ENCODE measurements around the gene DDX20. TPM values are rescaled to one million over a fixed set of nuclear protein-coding genes. Genes with fewer than 3 reads are reported as not detected.

The DDX20 gene
- total and polyA plus RNA-seq, 2 of the 8 experiments (the other 6 are each of a cell fraction or from before 2014, with no cell fraction given): 7.5 to 24.7 TPM

- Histone ChIP-seq H2BK12ac (ENCODE audit: low read depth, low read length) (no peak overlapping the region), H3K4me2 (ENCODE audit: insufficient read depth in 1 of 2, low read depth in 2 of 2, low read length in 2 of 2) (no peak overlapping the region), H3K36me3 (ENCODE audit: control insufficient read depth in 2 of 4, insufficient read depth in 4 of 4, low read length in 3 of 4) (no peaks in the 10 kb centered on the region), H3K56ac (replicated peaks; ENCODE audit: insufficient read length, low read depth, low read length) (no peak overlapping the region), H3K9ac (replicated peaks in 1 of 4; ENCODE audit: extremely low read depth in 1 of 4, low read depth in 3 of 4, low read length in 3 of 4) (no peak overlapping the region), H3K4ac (replicated peaks; ENCODE audit: insufficient read length, low read depth, low read length) (no peak overlapping the region), H3K23me2 (ENCODE audit: low read depth, low read length) (no peaks in the 10 kb centered on the region), H4K91ac (replicated peaks; ENCODE audit: insufficient read length, low read length) (no peak overlapping the region), H4K20me1 (replicated peaks in 1 of 2; ENCODE audit: control insufficient read depth in 1 of 2, insufficient read depth in 2 of 2, low read length in 2 of 2) (no peaks in the 10 kb centered on the region), H3K18ac (ENCODE audit: extremely low read depth, low read length) (no peak overlapping the region), H2AK5ac (ENCODE audit: low read depth, low read length) (no peak overlapping the region), H3K4me3 (ENCODE audit: extremely low read depth in 1 of 4, insufficient read depth in 2 of 4, low read depth in 3 of 4, low read length in 4 of 4) (no peak overlapping the region), H3K9me3 (ENCODE audit: insufficient read depth in 2 of 2, low read depth in 1 of 2, low read length in 1 of 2) (no peaks in the 10 kb centered on the region), H2BK15ac (ENCODE audit: low read length) (no peak overlapping the region; the same call in 1 of the 2 replicates), H2BK120ac (replicated peaks; ENCODE audit: low read depth, low read length) (no peak overlapping the region), H4K8ac (ENCODE audit: extremely low read depth, insufficient read depth, low read length) (no peak overlapping the region), H3K79me1 (ENCODE audit: low read depth, low read length) (no peaks in the 10 kb centered on the region), H3K23ac (ENCODE audit: insufficient read length) (no peak overlapping the region), H4K5ac (ENCODE audit: insufficient read length, low read depth, low read length) (no peak overlapping the region), H2BK20ac (ENCODE audit: low read length) (no peak overlapping the region), H2BK5ac (ENCODE audit: low read depth, low read length) (no peak overlapping the region), H3K27me3 (replicated peaks in 1 of 4; ENCODE audit: control insufficient read depth in 3 of 4, extremely low read depth in 1 of 4, insufficient read depth in 3 of 4, low read length in 3 of 4) (peaks cover 0 to 6% (median 3%) of the 10 kb centered on the region in 4 experiments; a peak in 3 of 7 replicates), H2AFZ (ENCODE audit: low read length) (no peak overlapping the region), H3K14ac (ENCODE audit: insufficient read length) (no peak overlapping the region), H3K79me2 (ENCODE audit: control insufficient read depth in 1 of 2, insufficient read depth in 2 of 2, low read length in 2 of 2) (no peaks in the 10 kb centered on the region), H3K27ac (ENCODE audit: low read depth, low read length) (no peak overlapping the region), H3K4me1 (replicated peaks in 1 of 4; ENCODE audit: control insufficient read depth in 3 of 4, insufficient read depth in 4 of 4, low read length in 3 of 4) (peaks cover 0 to 3% (median 2%) of the 10 kb centered on the region in 4 experiments; a peak in 5 of 7 replicates)
- FAIRE-seq: no peak
- TF ChIP-seq SRF (IDR thresholded peaks at IDR 0.05; ENCODE audit: low read depth, low read length) (no peak), PHF8 (conservative IDR thresholded peaks at IDR 0.05; ENCODE audit: low read depth, low read length) (no peak), SP2 (IDR thresholded peaks at IDR 0.05; ENCODE audit: low read length) (no peak), NANOG (IDR thresholded peaks at IDR 0.05; ENCODE audit: insufficient read depth, low read depth, low read length, poor library complexity, severe bottlenecking) (no peak), RFX5 (IDR thresholded peaks at IDR 0.05; ENCODE audit: borderline replicate concordance, low read depth, low read length) (no peak), KDM5A (IDR thresholded peaks at IDR 0.05; ENCODE audit: low read length) (no peak), JUND (IDR thresholded peaks at IDR 0.05; ENCODE audit: low read length) (no peak), RNF2 (IDR thresholded peaks at IDR 0.05; ENCODE audit: borderline replicate concordance, low read depth, low read length, missing control alignments, poor library complexity, severe bottlenecking) (no peak), SIRT6 (IDR thresholded peaks at IDR 0.05; ENCODE audit: low read length) (no peak), SP4 (IDR thresholded peaks at IDR 0.05; ENCODE audit: low read length) (no peak)
- DNase-seq (ENCODE audit: low read depth in 1 of 2, low spot score in 2 of 2): no peak
- ChIA-PET CTCF (ENCODE audit: partially characterized antibody) (interaction anchor here (1.1 to 42.0 kb wide), 7 partner anchors 1 to 255 kb away, joined by 4 to 1070 read pairs (median 5); partner anchors contain the start of genes DDX20 and INKA2), POLR2A (ENCODE audit: partially characterized antibody) (interaction anchor here (1.4 to 19.0 kb wide), 4 partner anchors 9 to 25 kb away, joined by 4 to 343 read pairs (median 6); partner anchors contain the start of gene DDX20)
- 94% methylated on average over 9 of the region's 9 CpGs; no CpG with 5 or more reads in 1 of the 2 experiments for WGBS, 2 experiments (ENCODE audit: extremely low coverage in 1 of 2, insufficient coverage in 1 of 2, insufficient read length in 1 of 2, insufficient replicate concordance in 2 of 2, low coverage in 1 of 2, low lambda C conversion rate in 2 of 2, missing lambda C conversion rate in 1 of 2)
Observed at GRCh38 chr1:111745675-111746613, 9.8 kb upstream of the DDX20 start.
